CD4-positive, alpha-beta T cell treated with Interleukin-1 beta for 1 hour (primary cell): ENCODE results near the gene NBPF1.
"Not testable (repeated sequence)": the region's sequence is repeated elsewhere in the genome, so short reads cannot be mapped to it uniquely, and the experiment has no call there.

Experiments used
- DNase-seq, 2 donors: peaks; one replicate each; pipeline ENCODE4 v3.0.0-alpha.2; 2020 to 2022

NBPF1 gene

DNA sequence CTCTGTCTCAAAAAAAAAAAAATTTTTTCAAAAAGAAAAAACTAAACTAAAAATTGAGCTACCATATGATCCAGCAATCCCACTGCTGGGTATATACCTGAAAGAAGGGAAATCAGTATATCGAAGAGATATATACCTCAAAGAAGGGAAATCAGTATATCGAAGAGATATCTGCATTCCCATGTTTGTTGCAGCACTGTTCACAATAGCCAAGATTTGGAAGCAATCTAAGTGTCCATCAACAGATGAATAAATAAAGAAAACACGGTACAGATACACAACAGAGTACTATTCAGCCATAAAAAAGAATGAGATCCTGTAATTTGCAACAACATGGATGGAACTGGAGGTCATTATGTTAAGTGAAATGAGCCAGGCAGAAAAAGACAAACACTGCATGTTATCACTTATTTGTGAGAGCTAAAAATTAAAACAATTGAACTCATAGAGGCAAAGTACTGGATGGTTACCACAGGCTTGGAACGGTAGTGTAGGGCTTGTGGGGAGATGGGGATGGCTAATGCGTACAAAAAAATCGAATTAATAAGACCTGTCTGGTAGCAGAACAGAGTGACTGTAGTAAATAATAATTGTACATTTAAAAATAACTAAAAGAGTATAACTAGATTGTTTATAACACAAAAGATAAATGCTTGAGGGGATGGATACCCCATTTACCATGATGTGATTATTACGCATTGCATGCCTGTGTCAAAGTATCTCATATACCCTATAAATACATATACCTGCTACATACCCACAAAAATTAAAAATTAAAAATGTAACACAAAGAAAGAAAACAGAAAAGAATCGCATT is 28.0 kb upstream of the NBPF1 start:
- DNase-seq, result not testable (repeated sequence)

DNA sequence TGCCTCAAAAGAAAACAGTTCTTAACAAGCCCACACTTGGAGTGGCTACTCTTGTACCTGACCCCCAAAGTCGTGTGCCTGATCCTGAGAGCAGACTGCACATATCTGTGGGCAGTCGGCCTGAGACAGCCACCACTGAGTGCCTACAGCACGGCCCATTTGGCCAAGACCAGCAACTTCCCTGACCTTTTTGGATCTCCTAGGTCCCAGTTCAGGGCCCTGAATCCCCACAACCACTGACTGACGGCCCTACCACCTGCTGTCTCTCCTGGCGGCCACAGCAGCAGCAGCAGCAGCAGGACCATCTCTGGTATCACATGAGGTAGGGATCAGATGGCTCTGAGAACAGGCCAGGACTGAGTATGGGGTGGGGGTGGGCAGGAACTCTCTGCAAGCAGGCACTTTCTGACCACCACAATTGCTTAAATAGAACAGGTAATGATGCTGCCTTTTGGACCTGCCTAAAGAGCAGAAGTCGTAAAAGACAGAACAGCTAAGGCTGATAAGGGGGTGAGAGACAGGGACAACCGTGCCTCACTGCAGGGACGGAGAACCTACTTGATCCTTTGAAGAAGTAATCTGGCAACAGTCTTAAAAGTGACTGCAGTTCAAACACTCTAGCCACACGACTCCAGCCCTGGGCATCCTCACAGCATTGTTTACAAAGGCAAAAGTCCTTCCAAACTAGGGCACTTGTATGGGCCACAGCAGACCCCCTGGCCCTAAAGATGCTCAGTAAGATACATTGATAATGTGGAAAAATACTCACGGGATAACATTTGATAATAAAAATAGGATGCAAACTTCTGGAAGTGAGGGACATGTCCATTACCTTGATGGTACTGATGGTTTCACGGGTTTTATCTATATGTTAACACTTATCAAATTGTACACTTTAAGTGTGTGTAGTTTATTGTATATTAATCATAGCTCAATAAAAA is 26.0 kb upstream of the NBPF1 start:
- DNase-seq, result not testable (repeated sequence)

GRCh38 chr1:16637941-16638778 is 24.8 kb upstream of the NBPF1 start:
- DNase-seq, result not testable (repeated sequence)

GRCh38 chr1:16636551-16637195 is 23.3 kb upstream of the NBPF1 start:
- DNase-seq, result not testable (repeated sequence)

- not testable (repeated sequence) for DNase-seq
Observed at GRCh38 chr1:16635959-16636358, 22.6 kb upstream of the NBPF1 start.

GRCh38 chr1:16633540-16634282 is 20.3 kb upstream of the NBPF1 start:
- DNase-seq, result not testable (repeated sequence)

GRCh38 chr1:16632044-16632850 is 18.9 kb upstream of the NBPF1 start:
- not testable (repeated sequence) for DNase-seq

GRCh38 chr1:16631248-16632043 is 18.1 kb upstream of the NBPF1 start:
- no peak for DNase-seq

DNA sequence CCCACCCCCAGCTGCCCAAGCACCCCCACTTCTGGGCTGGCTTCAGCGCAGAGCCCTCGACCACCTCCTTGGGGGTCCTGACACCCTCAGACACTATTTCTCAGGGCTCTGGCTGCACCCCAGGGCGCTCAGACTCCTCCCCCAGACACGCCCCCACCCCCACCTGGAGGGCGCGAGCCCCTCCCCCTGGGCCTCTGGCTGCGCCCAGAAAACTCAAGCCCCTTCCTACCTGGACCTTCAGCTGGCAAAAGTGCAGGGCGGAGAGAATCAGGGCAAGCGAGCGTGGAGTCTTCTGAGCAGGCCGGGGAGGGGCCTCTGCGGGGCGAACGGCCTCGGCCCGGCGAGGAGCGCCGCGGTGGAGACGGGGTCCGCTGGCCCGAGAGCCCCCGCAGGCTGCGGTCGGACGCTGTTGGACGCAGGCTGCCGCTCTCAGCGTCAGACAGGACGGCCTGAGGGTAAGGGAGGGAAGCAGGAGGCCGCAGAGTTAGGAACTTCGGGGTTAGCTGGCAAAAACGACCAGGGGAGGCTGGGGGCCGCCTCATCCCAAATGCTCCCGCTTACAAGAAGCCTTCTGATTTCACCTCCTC is 17.4 kb upstream of the NBPF1 start:
- no peak for DNase-seq

DNA sequence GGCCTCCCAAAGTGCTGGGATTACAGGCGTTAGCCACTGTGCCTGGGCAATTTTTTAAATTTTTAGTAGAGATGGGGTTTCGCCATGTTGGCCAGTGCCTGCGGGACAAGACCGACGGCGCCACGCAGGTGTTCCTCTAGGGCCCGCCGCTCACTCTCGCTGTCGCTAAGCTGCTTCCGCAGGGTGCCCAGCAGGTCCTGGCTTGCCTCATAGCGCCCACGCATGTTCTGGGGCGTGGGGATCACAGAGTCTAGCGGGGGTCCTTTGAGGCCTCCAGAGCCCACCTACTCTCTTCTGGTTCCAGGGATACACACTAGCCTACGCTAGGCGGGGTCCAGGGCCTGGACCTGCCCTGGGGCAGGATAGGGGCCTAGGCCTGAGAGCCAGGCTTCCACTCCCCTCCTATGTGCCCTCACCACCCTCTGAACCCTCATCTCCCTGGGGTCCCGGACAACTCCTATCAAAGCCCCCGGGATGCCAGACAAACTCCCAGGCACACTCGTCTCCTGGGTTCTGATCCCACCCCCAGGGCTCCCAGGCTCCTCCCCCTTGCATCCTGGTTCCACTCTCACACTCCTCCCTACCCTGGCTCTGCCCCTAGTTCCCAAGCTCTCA is 16.7 kb upstream of the NBPF1 start:
- DNase-seq, result not testable (repeated sequence)

DNA sequence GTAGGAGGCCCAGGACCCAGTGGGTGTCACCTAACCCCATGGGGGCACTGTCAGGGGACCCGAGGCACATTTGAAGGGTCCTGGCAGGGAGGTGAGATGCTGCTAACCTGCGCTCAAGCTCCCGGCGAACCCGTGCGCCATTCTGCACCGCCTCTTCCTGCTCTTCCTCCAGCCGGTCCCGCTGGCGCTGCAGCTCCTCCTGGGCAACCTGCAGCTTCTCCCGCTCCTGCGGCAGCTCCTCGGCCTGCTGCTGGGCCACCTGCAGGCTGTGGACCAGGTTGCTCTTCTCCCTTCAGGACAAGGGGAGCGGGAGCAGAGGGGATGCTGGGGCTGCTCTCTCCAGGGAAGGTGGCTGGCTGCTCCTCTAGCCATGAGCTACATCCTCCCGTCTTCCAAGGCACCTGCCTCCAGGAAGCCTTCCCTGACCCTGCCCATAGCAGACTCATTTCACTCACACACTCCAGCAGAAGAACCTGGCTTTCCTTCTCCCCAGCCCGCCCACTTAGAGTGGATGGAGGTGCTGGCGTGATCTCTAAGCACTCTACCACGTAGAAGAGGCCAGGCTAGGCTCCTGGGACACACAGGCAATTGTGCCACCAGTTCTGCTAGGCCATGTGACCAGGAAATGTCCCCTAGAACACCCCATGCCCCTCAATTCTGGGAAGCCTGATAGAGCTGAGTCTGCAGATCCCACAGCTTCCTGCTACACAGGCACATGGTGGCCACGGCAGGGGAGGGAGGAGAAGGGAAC is 15.2 kb upstream of the NBPF1 start:
- no peak for DNase-seq

- DNase-seq, result not testable (repeated sequence)
Observed at GRCh38 chr1:16626409-16626983, 13.1 kb upstream of the NBPF1 start.

DNA sequence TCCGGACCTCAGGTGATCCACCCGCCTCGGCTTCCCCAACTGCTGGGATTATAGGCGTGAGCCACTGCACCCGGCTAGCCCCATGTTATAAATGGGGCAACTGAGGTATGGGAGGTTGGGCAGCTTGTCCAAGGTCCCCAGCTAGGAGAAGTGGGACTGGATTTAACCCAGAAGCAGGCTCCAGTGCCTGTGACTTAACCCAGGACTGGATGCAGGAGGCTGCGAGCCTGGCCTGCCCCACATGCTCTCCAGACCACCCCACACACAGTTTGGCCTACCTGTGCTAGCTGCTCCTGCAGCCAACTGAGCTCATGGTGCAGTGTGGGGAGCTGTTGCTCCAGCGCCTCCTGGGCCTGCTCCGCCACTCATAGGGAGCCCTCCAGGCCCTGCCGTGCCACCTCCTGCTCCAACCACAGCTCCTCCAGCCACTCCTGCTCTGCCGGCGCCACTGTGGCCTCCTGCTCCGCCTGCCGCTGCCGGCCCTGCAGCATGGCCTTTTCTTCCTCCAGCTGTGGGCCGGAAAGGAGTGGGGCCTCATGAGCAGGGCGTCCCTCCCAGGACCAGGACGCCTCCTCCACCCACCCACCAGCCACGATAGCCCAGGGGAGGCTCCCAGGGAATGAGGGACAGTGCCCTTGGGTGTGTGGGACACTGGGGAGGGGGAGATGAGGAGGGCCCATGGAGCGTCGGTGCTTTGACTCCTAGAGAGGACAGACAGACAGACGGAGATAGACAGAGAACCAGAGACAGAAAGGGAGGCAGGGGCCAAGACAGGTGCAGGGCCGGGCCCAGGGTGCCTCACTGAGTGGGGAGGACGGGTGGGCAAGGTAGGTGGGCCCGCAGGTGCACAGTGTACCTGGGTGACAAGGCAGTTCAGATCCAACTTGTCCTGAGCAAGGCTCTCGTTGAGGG is 12.4 kb upstream of the NBPF1 start:
- no peak for DNase-seq

DNA sequence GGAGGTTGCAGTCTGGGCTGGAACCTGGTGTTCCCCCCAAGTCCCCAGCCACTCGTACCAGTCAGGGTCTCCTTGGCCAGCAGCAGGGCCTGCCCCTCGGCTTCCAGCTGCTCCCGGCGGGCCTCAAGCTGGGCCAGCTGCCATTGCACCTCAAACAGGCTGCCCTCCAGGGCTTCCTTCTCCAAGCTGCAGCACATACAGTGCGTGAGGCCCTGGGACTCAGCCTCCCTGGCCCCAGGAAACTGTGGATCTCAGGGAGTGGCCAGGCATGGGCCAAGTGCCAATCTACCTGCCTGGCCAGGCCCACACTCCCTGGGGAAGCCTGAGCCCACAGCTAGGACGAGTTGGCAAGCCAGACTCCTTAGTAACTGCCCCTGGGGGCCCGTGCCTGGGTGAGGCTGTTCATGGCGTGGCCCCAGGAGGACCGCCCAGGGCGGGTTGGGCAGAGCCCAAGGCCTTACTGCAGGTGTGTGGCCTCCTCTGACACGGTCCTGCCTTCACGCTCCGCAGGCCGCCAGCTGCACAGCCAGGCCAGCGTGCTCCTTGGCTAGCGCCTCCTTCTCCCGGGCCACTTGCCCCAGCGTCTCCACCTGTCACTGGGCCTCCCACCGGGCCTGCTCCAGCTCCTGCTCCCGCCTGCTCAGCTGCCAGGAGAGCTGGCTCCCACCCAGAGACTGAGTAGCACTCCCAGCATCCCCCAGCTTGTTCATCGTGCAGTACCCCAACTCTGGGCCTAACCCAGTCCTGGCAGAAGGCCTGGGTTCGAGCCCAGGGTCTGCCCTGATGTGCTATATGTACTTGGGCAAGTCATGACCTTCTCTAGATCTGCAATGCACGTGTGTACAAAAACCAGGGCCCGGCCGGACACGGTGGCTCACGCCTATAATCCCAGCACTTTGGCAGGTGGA is 10.7 kb upstream of the NBPF1 start:
- not testable (repeated sequence) for DNase-seq

DNA sequence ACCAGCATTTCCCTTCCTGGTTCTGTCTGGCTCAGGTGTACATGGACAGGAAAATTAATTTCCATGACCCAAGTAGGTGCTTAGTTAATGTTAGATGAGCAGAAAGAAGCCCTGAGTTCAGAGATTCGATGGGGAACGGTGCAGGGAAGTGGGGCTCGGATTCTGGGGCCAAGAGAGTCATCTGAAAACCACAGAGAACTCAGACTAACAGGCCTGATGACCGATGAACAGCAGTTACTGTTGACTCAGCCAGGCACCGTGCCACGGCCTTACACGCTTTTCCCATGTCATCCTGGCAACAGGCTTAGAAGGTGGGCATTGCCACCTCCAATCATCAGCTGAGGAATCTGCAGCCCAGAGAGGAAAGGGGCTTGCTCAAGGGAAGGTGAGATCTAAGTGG is 10.0 kb upstream of the NBPF1 start:
- not testable (repeated sequence) for DNase-seq
